Measurements from ENCODE around the gene NBEA.

DNA sequence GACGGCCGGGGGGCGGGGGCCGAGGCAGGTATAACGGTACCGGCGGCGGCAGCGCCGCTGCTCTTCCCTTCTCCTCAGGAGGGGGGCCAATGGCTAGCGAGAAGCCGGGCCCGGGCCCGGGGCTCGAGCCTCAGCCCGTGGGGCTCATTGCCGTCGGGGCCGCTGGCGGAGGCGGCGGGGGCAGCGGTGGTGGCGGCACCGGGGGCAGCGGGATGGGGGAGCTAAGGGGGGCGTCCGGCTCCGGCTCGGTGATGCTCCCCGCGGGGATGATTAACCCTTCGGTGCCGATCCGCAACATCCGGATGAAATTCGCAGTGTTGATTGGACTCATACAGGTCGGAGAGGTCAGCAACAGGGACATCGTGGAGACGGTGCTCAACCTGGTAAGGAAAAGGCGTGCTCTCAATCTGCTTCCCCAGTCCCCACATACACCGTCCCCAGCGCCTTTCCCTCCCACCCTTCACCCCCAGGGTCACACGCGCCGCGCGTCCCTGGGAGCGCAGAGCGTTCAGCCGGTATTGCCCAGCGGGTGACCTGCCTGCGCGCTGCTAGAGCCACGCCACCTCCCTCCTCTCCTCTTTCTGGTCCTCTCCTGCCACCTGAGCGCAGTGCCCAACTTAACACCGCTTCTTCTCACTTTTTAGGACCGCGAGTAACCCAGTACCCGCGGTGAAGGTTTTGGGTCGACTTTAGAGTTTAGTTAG lies 814 bp downstream of the NBEA start:
- TF ChIP-seq YY1 (IDR thresholded peaks at IDR 0.05; ENCODE audit: insufficient read depth, insufficient read length): no peak
- TF ChIP-seq ZNF274 (IDR thresholded peaks at IDR 0.05; ENCODE audit: low read depth, low read length): no peak

Measured in NT2/D1 (cell line).